H1 (cell line): Measurements from ENCODE around the gene STK16. TPM values are rescaled to one million over a fixed set of nuclear protein-coding genes. Genes with fewer than 3 reads are reported as not detected.
A peak's percentile ranks its signal among the peaks of the same experiment; 100 is the strongest.

ENCODE experiments used
- CTCF ChIA-PET: fragments of 300-600 bp; sonication (Branson Sonifier 250); formaldehyde crosslinking; loops from one replicate; lab custom pipeline; 2021; ENCODE audit not compliant: partially characterized antibody; lab: Charles Lee
- POLR2A ChIA-PET: fragments of 300-600 bp; sonication (Branson Sonifier 250); formaldehyde crosslinking; loops from one replicate; lab custom pipeline; 2021; ENCODE audit warnings: inconsistent platforms; ENCODE audit not compliant: partially characterized antibody; lab: Charles Lee
- DNase-seq, 2 experiments: peaks; one replicate each; pipeline versions ENCODE4 v3.0.0 to v3.0.0-alpha.2; 2010 to 2022; ENCODE audit warnings: low spot score in 2 of 2, low read depth in 1 of 2, mixed read lengths in 1 of 2
- FAIRE-seq: peaks from 2 replicates; lab custom pipeline; 2011; peaks lifted over from hg19 to GRCh38; lab: Jason Lieb, UNC
- H2AFZ ChIP-seq: 2 replicates; pipeline ENCODE4 v1.8.1; 2012; ENCODE audit warnings: low read length, inconsistent platforms
- H2AK5ac ChIP-seq: 2 replicates; pipeline ENCODE4 v1.6.1; 2013; ENCODE audit warnings: low read depth, low read length
- H2BK120ac ChIP-seq: replicated peaks from 2 replicates; pipeline ENCODE3; 2013; ENCODE audit warnings: low read depth, low read length, inconsistent platforms
- H2BK12ac ChIP-seq: 2 replicates; pipeline ENCODE4 v1.6.1; 2013; ENCODE audit warnings: low read depth, low read length
- H2BK15ac ChIP-seq: 2 replicates; pipeline ENCODE4 v1.6.1; 2013; ENCODE audit warnings: low read length
- H2BK20ac ChIP-seq: 2 replicates; pipeline ENCODE4 v1.6.1; 2013; ENCODE audit warnings: low read length
- H2BK5ac ChIP-seq: 2 replicates; pipeline ENCODE4 v1.6.1; 2013; ENCODE audit warnings: low read depth, low read length
- H3K14ac ChIP-seq: 2 replicates; pipeline ENCODE4 v1.6.1; 2013; ENCODE audit warnings: inconsistent platforms; ENCODE audit not compliant: insufficient read length
- H3K18ac ChIP-seq: 2 replicates; pipeline ENCODE4 v1.6.1; 2013; ENCODE audit warnings: low read length; ENCODE audit errors: extremely low read depth
- H3K23ac ChIP-seq: 2 replicates; pipeline ENCODE4 v1.6.1; 2013; ENCODE audit warnings: inconsistent platforms; ENCODE audit not compliant: insufficient read length
- H3K23me2 ChIP-seq: 2 replicates; pipeline ENCODE4 v1.6.1; 2013; ENCODE audit warnings: low read depth, low read length
- H3K27ac ChIP-seq: 2 replicates; pipeline ENCODE4 v1.6.1; 2011; ENCODE audit warnings: low read depth, low read length, inconsistent platforms
- H3K27me3 ChIP-seq, 4 experiments: replicated peaks in 1 of 4; 1 replicate in 1 of 4; 2 replicates in 3 of 4; pipeline versions ENCODE4 v1.6.1 to v1.8.1; 2011 to 2013; ENCODE audit warnings: low read length in 3 of 4, mild to moderate bottlenecking in 3 of 4, inconsistent platforms in 2 of 4, mixed read lengths in 2 of 4, moderate library complexity in 1 of 4; ENCODE audit not compliant: control insufficient read depth in 3 of 4, insufficient read depth in 3 of 4; ENCODE audit errors: extremely low read depth in 1 of 4
- H3K36me3 ChIP-seq, 4 experiments: 2 replicates each; pipeline versions ENCODE4 v1.6.1 to v1.8.1; 2011 to 2013; ENCODE audit warnings: mild to moderate bottlenecking in 4 of 4, low read length in 3 of 4, moderate library complexity in 2 of 4, control low read depth in 1 of 4, inconsistent platforms in 1 of 4; ENCODE audit not compliant: insufficient read depth in 4 of 4, control insufficient read depth in 2 of 4
- H3K4ac ChIP-seq: replicated peaks from 2 replicates; pipeline ENCODE3; 2013; ENCODE audit warnings: low read length, low read depth, mixed read lengths, inconsistent platforms; ENCODE audit not compliant: insufficient read length
- H3K4me1 ChIP-seq, 4 experiments: replicated peaks in 1 of 4; 1 replicate in 1 of 4; 2 replicates in 3 of 4; pipeline versions ENCODE4 v1.6.1 to v1.8.1; 2011 to 2013; ENCODE audit warnings: low read length in 3 of 4, inconsistent platforms in 2 of 4, mixed read lengths in 1 of 4; ENCODE audit not compliant: insufficient read depth in 4 of 4, control insufficient read depth in 3 of 4
- H3K4me2 ChIP-seq, 2 experiments: 2 replicates each; pipeline versions ENCODE4 v1.6.1 to v1.8.1; 2011 to 2013; ENCODE audit warnings: low read depth in 2 of 2, low read length in 2 of 2, control low read depth in 1 of 2, inconsistent platforms in 1 of 2, mild to moderate bottlenecking in 1 of 2; ENCODE audit not compliant: insufficient read depth in 1 of 2
- H3K4me3 ChIP-seq, 4 experiments: fragments of 200-600, 300-600 bp in 1 of 4; sonication (generic), shearing (Covaris generic), sonication (Bioruptor Twin) in 1 of 4; 2 replicates each; pipeline versions ENCODE4 v1.5.1 to v1.8.1; 2011 to 2016; ENCODE audit warnings: low read length in 4 of 4, low read depth in 3 of 4, control low read depth in 2 of 4, inconsistent platforms in 2 of 4, mild to moderate bottlenecking in 2 of 4, mixed read lengths in 1 of 4, moderate library complexity in 1 of 4; ENCODE audit not compliant: insufficient read depth in 2 of 4; ENCODE audit errors: extremely low read depth in 1 of 4
- H3K56ac ChIP-seq: replicated peaks from 2 replicates; pipeline ENCODE3; 2013; ENCODE audit warnings: low read depth, mild to moderate bottlenecking, mixed read lengths, low read length, inconsistent platforms; ENCODE audit not compliant: insufficient read length
- H3K79me1 ChIP-seq: 2 replicates; pipeline ENCODE4 v1.6.1; 2013; ENCODE audit warnings: low read depth, low read length, control low read depth
- H3K79me2 ChIP-seq, 2 experiments: 2 replicates each; pipeline versions ENCODE4 v1.6.1 to v1.8.1; 2012 to 2013; ENCODE audit warnings: low read length in 2 of 2, mild to moderate bottlenecking in 2 of 2, inconsistent platforms in 1 of 2; ENCODE audit not compliant: insufficient read depth in 2 of 2, control insufficient read depth in 1 of 2
- H3K9ac ChIP-seq, 4 experiments: replicated peaks in 1 of 4; 1 replicate in 1 of 4; 2 replicates in 3 of 4; pipeline versions ENCODE4 v1.6.1 to v1.8.1; 2011 to 2013; ENCODE audit warnings: low read depth in 3 of 4, low read length in 3 of 4, control low read depth in 2 of 4, mild to moderate bottlenecking in 2 of 4, moderate library complexity in 2 of 4, inconsistent platforms in 1 of 4; ENCODE audit errors: extremely low read depth in 1 of 4
- H3K9me3 ChIP-seq, 2 experiments: 2 replicates each; pipeline versions ENCODE4 v1.6.1 to v1.8.1; 2012 to 2013; ENCODE audit warnings: mild to moderate bottlenecking in 2 of 2, moderate library complexity in 2 of 2, control low read depth in 1 of 2, inconsistent platforms in 1 of 2, low read depth in 1 of 2, low read length in 1 of 2, mixed read lengths in 1 of 2; ENCODE audit not compliant: insufficient read depth in 2 of 2
- H4K20me1 ChIP-seq, 2 experiments: replicated peaks in 1 of 2; 2 replicates each; pipeline versions ENCODE3 to v1.8.1; 2011 to 2013; ENCODE audit warnings: inconsistent platforms in 2 of 2, low read length in 2 of 2, mild to moderate bottlenecking in 1 of 2; ENCODE audit not compliant: insufficient read depth in 2 of 2, control insufficient read depth in 1 of 2
- H4K5ac ChIP-seq: 2 replicates; pipeline ENCODE4 v1.6.1; 2013; ENCODE audit warnings: low read length, low read depth, mixed read lengths, inconsistent platforms; ENCODE audit not compliant: insufficient read length
- H4K8ac ChIP-seq: 2 replicates; pipeline ENCODE4 v1.8.0; 2013; ENCODE audit warnings: mild to moderate bottlenecking, moderate library complexity, low read length, inconsistent platforms; ENCODE audit not compliant: insufficient read depth; ENCODE audit errors: extremely low read depth
- H4K91ac ChIP-seq: replicated peaks from 2 replicates; pipeline ENCODE3; 2013; ENCODE audit warnings: low read length, mixed read lengths, inconsistent platforms; ENCODE audit not compliant: insufficient read length
- RAD21 ChIP-seq, 2 experiments: IDR thresholded peaks in 1 of 2; conservative IDR thresholded peaks in 1 of 2; 2 replicates each; pipeline ENCODE4 v1.6.1; 2011; ENCODE audit warnings: low read depth in 2 of 2, low read length in 2 of 2, improper control_type of control experiment in 1 of 2, inconsistent platforms in 1 of 2, mild to moderate bottlenecking in 1 of 2, moderate library complexity in 1 of 2
- TAF1 ChIP-seq: IDR thresholded peaks from 2 replicates; pipeline ENCODE4 v1.6.1; 2011; ENCODE audit warnings: mild to moderate bottlenecking, low read depth, low read length
- WGBS, 2 experiments: shearing (Covaris generic) in 1 of 2; methylation state at CpG; one replicate each; pipeline versions ENCODE4 v1.1.6 to v1.1.7; 2013 to 2015; ENCODE audit warnings: low lambda C conversion rate in 2 of 2, mixed read lengths in 2 of 2, inconsistent platforms in 1 of 2, low coverage in 1 of 2, missing lambda C conversion rate in 1 of 2; ENCODE audit not compliant: insufficient replicate concordance in 2 of 2, insufficient coverage in 1 of 2, insufficient read length in 1 of 2; ENCODE audit errors: extremely low coverage in 1 of 2, missing lambda C conversion rate in 1 of 2; 5-methylcytosine and 5-hydroxymethylcytosine counted together
- polyA plus RNA-seq, 7 experiments: library from polyadenylated mRNA; depleted of rRNA in 3 of 7; stranded (reverse) in 5 of 7; unstranded in 2 of 7; fragments of >200 nt in 5 of 7; fragments of 200-250 nt in 2 of 7; gene quantifications; 1 replicate in 5 of 7; 2 replicates in 1 of 7; 4 replicates in 1 of 7; pipeline versions ENCODE4 v1.2.1 to v1.2.3, GENCODE V29; 2011 to 2013; ENCODE audit warnings: missing spikeins in 2 of 7, mixed read lengths in 2 of 7
- total RNA-seq: library from RNA; stranded (reverse); fragmentation: NEBNext Ultra II Directional; extraction: Animal tissue kit (Norgen Biotek cat#: 25700); gene quantifications from 2 replicates; pipeline ENCODE4 v1.2.1, GENCODE V29; 2021

The STK16 gene
- total and polyA plus RNA-seq, 2 of the 8 experiments (the other 6 are each of a cell fraction or from before 2014, with no cell fraction given), result 21.3 to 51.4 TPM

GRCh38 chr2:219219784-219220532 lies 25.3 kb upstream of the STK16 start:
- peaks cover 0 to 7% of the 10 kb centered on the region in 2 experiments for H4K20me1 ChIP-seq
- no peak overlapping the region for H2BK120ac ChIP-seq
- H4K5ac ChIP-seq, result no peak overlapping the region
- H2AK5ac ChIP-seq, result peak overlapping the region; percentile 1; the same call in 1 of the 2 replicates
- WGBS, 2 experiments, result 93% methylated on average over 18 of the region's 18 CpGs; no CpG with 5 or more reads in 1 of the 2 experiments
- CTCF ChIA-PET, result interaction anchor here (0.8 to 1.2 kb wide), 9 partner anchors 8 to 280 kb away, joined by 3 to 6 read pairs (median 3); partner anchors contain the start of gene CNPPD1
- H2BK15ac ChIP-seq, result no peak overlapping the region
- no peak overlapping the region for H3K23ac ChIP-seq
- TF ChIP-seq TAF1 (no peak), RAD21 (IDR thresholded peaks at IDR 0.05 in 1 of 2, conservative IDR thresholded peaks at IDR 0.05 in 1 of 2; ENCODE audit: low read depth in 2 of 2, low read length in 2 of 2) (no peak)
- no peaks in the 10 kb centered on the region; the same call in 1 of the 2 replicates for H3K79me1 ChIP-seq
- H3K4ac ChIP-seq, result peak overlapping the region; percentile 60
- H4K8ac ChIP-seq, result 0 out of 2 replicates have a peak overlapping the region, but pooled peaks have one; percentile 95
- peak overlapping the region in 1 of 4 experiments; percentile 73; a peak in 1 of 8 replicates for H3K4me3 ChIP-seq
- H3K36me3 ChIP-seq, result peaks cover 14 to 44% (median 37%) of the 10 kb centered on the region in 4 experiments; a peak in 7 of 8 replicates
- POLR2A ChIA-PET, result interaction anchor here (0.8 to 14.0 kb wide), 19 partner anchors 7 to 115 kb away, joined by 3 to 190 read pairs (median 7); partner anchors contain the start of genes ANKZF1, ATG9A, CNPPD1 and GLB1L
- H3K18ac ChIP-seq, result no peak overlapping the region; the same call in 1 of the 2 replicates
- H3K56ac ChIP-seq, result no peak overlapping the region
- H3K9ac ChIP-seq, result no peak overlapping the region
- peaks cover 14% of the 10 kb centered on the region for H3K23me2 ChIP-seq
- no peak for DNase-seq
- peak overlapping the region; percentile 61 for H4K91ac ChIP-seq
- no peak overlapping the region for H3K27ac ChIP-seq
- H3K9me3 ChIP-seq, result no peaks in the 10 kb centered on the region
- no peak overlapping the region for H3K14ac ChIP-seq
- H2AFZ ChIP-seq, result no peak overlapping the region
- peak overlapping the region; percentile 35; the same call in 1 of the 2 replicates for H2BK5ac ChIP-seq
- H2BK12ac ChIP-seq, result 0 out of 2 replicates have a peak overlapping the region, but pooled peaks have one; percentile 87
- H3K4me2 ChIP-seq, result peak overlapping the region; percentile 88 to 96; a peak in 2 of 4 replicates
- H3K79me2 ChIP-seq, result no peaks in the 10 kb centered on the region
- H3K4me1 ChIP-seq, result peaks cover 0 to 12% (median 6%) of the 10 kb centered on the region in 4 experiments; a peak in 3 of 7 replicates
- H3K27me3 ChIP-seq, result no peaks in the 10 kb centered on the region; a peak in 2 of 7 replicates
- no peak for FAIRE-seq
- H2BK20ac ChIP-seq, result no peak overlapping the region
